IMR-90 (cell line): ENCODE results near the gene HMBS. TPM values are rescaled to one million over a fixed set of nuclear protein-coding genes. Genes with fewer than 3 reads are reported as not detected.
A peak's percentile ranks its signal among the peaks of the same experiment; 100 is the strongest.

Experiments
- ATAC-seq: fragments of 200-7000 bp; cut with Tn5 transposase; 2 replicates; pipeline ENCODE4 v1.9.1; 2020; ENCODE audit warnings: low read depth, mild to moderate bottlenecking, moderate library complexity
- BruUV-seq: library from RNA; stranded (reverse); fragments of 400-500 nt; replicated peaks from 2 replicates; lab custom pipeline; 2021; lab: Mats Ljungman, UMichigan
- CTCF ChIA-PET: fragments of 300-600 bp; formaldehyde crosslinking; extraction: SDS; loops from one replicate; lab custom pipeline; 2021; ENCODE audit warnings: antibody characterized with exemption; lab: Yijun Ruan, JAX
- POLR2A ChIA-PET: fragments of 300-600 bp; sonication (Branson Sonifier 250); formaldehyde crosslinking; loops from one replicate; lab custom pipeline; 2022; ENCODE audit warnings: antibody characterized with exemption; ENCODE audit not compliant: unreplicated experiment; lab: Charles Lee
- DNase-seq: peaks from one replicate; pipeline ENCODE4 v3.0.0; 2013
- H2AFZ ChIP-seq: replicated peaks from 2 replicates; pipeline ENCODE3; 2013; ENCODE audit warnings: low read length, mild to moderate bottlenecking; ENCODE audit not compliant: poor library complexity
- H2AK5ac ChIP-seq: 2 replicates; pipeline ENCODE4 v1.6.1; 2013; ENCODE audit warnings: low read depth, low read length, inconsistent platforms
- H2AK9ac ChIP-seq: replicated peaks from 2 replicates; pipeline ENCODE3; 2013; ENCODE audit warnings: mild to moderate bottlenecking, low read depth, low read length, moderate library complexity; ENCODE audit not compliant: poor library complexity
- H2BK120ac ChIP-seq: 2 replicates; pipeline ENCODE4 v1.6.1; 2013; ENCODE audit warnings: low read depth, low read length, inconsistent platforms
- H2BK15ac ChIP-seq: 3 replicates; pipeline ENCODE4 v1.6.1; 2013; ENCODE audit warnings: low read depth, low read length, inconsistent platforms
- H2BK20ac ChIP-seq: 2 replicates; pipeline ENCODE4 v1.6.1; 2013; ENCODE audit warnings: low read depth, mild to moderate bottlenecking, inconsistent platforms, low read length, moderate library complexity
- H2BK5ac ChIP-seq: 2 replicates; pipeline ENCODE4 v1.6.1; 2013; ENCODE audit warnings: mild to moderate bottlenecking, low read depth, low read length, inconsistent platforms; ENCODE audit not compliant: poor library complexity, severe bottlenecking
- H3K14ac ChIP-seq: replicated peaks from 2 replicates; pipeline ENCODE4 v1.6.1; 2013; ENCODE audit warnings: low read depth, low read length, inconsistent platforms
- H3K18ac ChIP-seq: 2 replicates; pipeline ENCODE4 v1.6.1; 2013; ENCODE audit warnings: low read depth, low read length, control low read depth
- H3K23ac ChIP-seq: 2 replicates; pipeline ENCODE4 v1.6.1; 2013; ENCODE audit warnings: low read depth, low read length, inconsistent platforms
- H3K27ac ChIP-seq: 2 replicates; pipeline ENCODE4 v1.5.1; 2013; ENCODE audit warnings: mild to moderate bottlenecking, control low read depth, low read length; ENCODE audit not compliant: insufficient read depth
- H3K27me3 ChIP-seq: 2 replicates; pipeline ENCODE4 v1.6.1; 2013; ENCODE audit warnings: low read length; ENCODE audit not compliant: control insufficient read depth, insufficient read depth
- H3K36me3 ChIP-seq: 2 replicates; pipeline ENCODE4 v1.6.1; 2013; ENCODE audit warnings: low read length, mixed read lengths; ENCODE audit not compliant: control insufficient read depth, insufficient read depth
- H3K4ac ChIP-seq: 2 replicates; pipeline ENCODE4 v1.6.1; 2013; ENCODE audit warnings: low read depth, low read length, inconsistent platforms
- H3K4me1 ChIP-seq: 2 replicates; pipeline ENCODE4 v1.6.1; 2013; ENCODE audit warnings: low read length, mixed read lengths; ENCODE audit not compliant: control insufficient read depth, insufficient read depth
- H3K4me2 ChIP-seq: 2 replicates; pipeline ENCODE4 v1.6.1; 2013; ENCODE audit warnings: low read depth, mild to moderate bottlenecking, control low read depth, low read length, moderate library complexity
- H3K4me3 ChIP-seq: 2 replicates; pipeline ENCODE4 v1.5.1; 2013; ENCODE audit warnings: low read depth, mild to moderate bottlenecking, control low read depth, low read length, moderate library complexity; ENCODE audit not compliant: insufficient read depth
- H3K56ac ChIP-seq: 2 replicates; pipeline ENCODE4 v1.6.1; 2013; ENCODE audit warnings: low read length, inconsistent platforms; ENCODE audit not compliant: insufficient read depth; ENCODE audit errors: extremely low read depth
- H3K79me1 ChIP-seq, 2 experiments: 2 replicates each; pipeline ENCODE4 v1.6.1; 2013; ENCODE audit warnings: low read length in 2 of 2, inconsistent platforms in 1 of 2, low read depth in 1 of 2
- H3K9ac ChIP-seq: 2 replicates; pipeline ENCODE4 v1.6.1; 2013; ENCODE audit warnings: low read depth, low read length, control low read depth
- H3K9me1 ChIP-seq: 2 replicates; pipeline ENCODE4 v1.6.1; 2013; ENCODE audit warnings: low read length, inconsistent platforms; ENCODE audit not compliant: insufficient read depth
- H3K9me3 ChIP-seq: 2 replicates; pipeline ENCODE4 v1.6.1; 2013; ENCODE audit warnings: low read length; ENCODE audit not compliant: control insufficient read depth, insufficient read depth
- H4K20me1 ChIP-seq: 2 replicates; pipeline ENCODE4 v1.6.1; 2013; ENCODE audit warnings: low read length, inconsistent platforms; ENCODE audit not compliant: insufficient read depth
- H4K5ac ChIP-seq: 2 replicates; pipeline ENCODE4 v1.6.1; 2013; ENCODE audit warnings: mild to moderate bottlenecking, low read depth, low read length, control low read depth
- H4K8ac ChIP-seq, 2 experiments: 2 replicates each; pipeline ENCODE4 v1.6.1; 2013; ENCODE audit warnings: low read depth in 2 of 2, low read length in 2 of 2, control low read depth in 1 of 2, inconsistent platforms in 1 of 2
- H4K91ac ChIP-seq: 2 replicates; pipeline ENCODE4 v1.6.1; 2013; ENCODE audit warnings: low read depth, low read length, inconsistent platforms; ENCODE audit not compliant: insufficient read depth
- BHLHE40 ChIP-seq: fragments of 150-350 bp; IDR thresholded peaks from 2 replicates; pipeline ENCODE4 v1.6.1; 2016; ENCODE audit warnings: mild to moderate bottlenecking, low read depth, low read length
- CEBPB ChIP-seq: IDR thresholded peaks from 2 replicates; pipeline ENCODE4 v1.6.1; 2012; ENCODE audit warnings: low read depth, low read length, improper control_type of control experiment
- CHD1 ChIP-seq: IDR thresholded peaks from 2 replicates; pipeline ENCODE4 v1.6.1; 2012; ENCODE audit warnings: low read depth, low read length, improper control_type of control experiment
- MAFK ChIP-seq: IDR thresholded peaks from 2 replicates; pipeline ENCODE4 v1.6.1; 2012; ENCODE audit warnings: low read depth, low read length, improper control_type of control experiment
- MAZ ChIP-seq: IDR thresholded peaks from 2 replicates; pipeline ENCODE4 v1.6.1; 2012; ENCODE audit warnings: low read depth, mild to moderate bottlenecking, low read length, improper control_type of control experiment, moderate library complexity, borderline replicate concordance
- MXI1 ChIP-seq: IDR thresholded peaks from 2 replicates; pipeline ENCODE4 v1.6.1; 2012; ENCODE audit warnings: low read depth, mild to moderate bottlenecking, low read length, moderate library complexity, borderline replicate concordance
- NFE2L2 ChIP-seq: fragments of 150-350 bp; IDR thresholded peaks from 2 replicates; pipeline ENCODE4 v1.6.1; 2016; ENCODE audit warnings: low read depth, mild to moderate bottlenecking, low read length
- RAD21 ChIP-seq: IDR thresholded peaks from 2 replicates; pipeline ENCODE4 v1.6.1; 2012; ENCODE audit warnings: low read length, improper control_type of control experiment
- RFX5 ChIP-seq: IDR thresholded peaks from 2 replicates; pipeline ENCODE4 v1.8.0; 2012; ENCODE audit warnings: low read depth, mild to moderate bottlenecking, low read length, moderate library complexity
- SMC3 ChIP-seq: fragments of 150-350 bp; IDR thresholded peaks from 2 replicates; pipeline ENCODE4 v1.6.1; 2016; ENCODE audit warnings: low read depth, mild to moderate bottlenecking, antibody characterized with exemption, low read length, moderate library complexity
- WGBS, 2 experiments: methylation state at CpG; one replicate each; pipeline versions ENCODE4 v1.1.5 to v1.1.7; 2013; ENCODE audit warnings: missing lambda C conversion rate in 2 of 2; ENCODE audit not compliant: insufficient read length in 1 of 2; ENCODE audit errors: extremely low coverage in 2 of 2; 5-methylcytosine and 5-hydroxymethylcytosine counted together
- dilution Hi-C: fragments of 300-500 bp; cut with HindIII; formaldehyde crosslinking; loops from one replicate; pipeline ENCODE4 v1.14.3; 2018; ENCODE audit warnings: low sequenced_read_pairs; ENCODE audit not compliant: unreplicated experiment
- in situ Hi-C: fragments of 300-500 bp; cut with MboI; formaldehyde crosslinking; loops from 3 replicates; pipeline ENCODE4 v1.14.3; 2019; ENCODE audit warnings: low sequenced_read_pairs, inconsistent platforms, mixed read lengths
- intact Hi-C: fragments of 100-400 bp; cut with micrococcal nuclease; formaldehyde crosslinking; loops from 2 replicates; pipeline ENCODE4 v1.10.0; 2022
- polyA plus RNA-seq, 3 experiments: library from polyadenylated mRNA; depleted of rRNA; stranded (reverse); fragments of >200 nt; gene quantifications; 2 replicates each; pipeline ENCODE4 v1.2.3, GENCODE V29; 2012; ENCODE audit warnings: low replicate concordance in 1 of 3
- total RNA-seq: library from RNA; depleted of rRNA; stranded (reverse); fragments of >200 nt; gene quantifications from 2 replicates; pipeline ENCODE4 v1.2.3, GENCODE V29; 2012
- TF ChIP-seq, protein P1 (sequence below): fragments of 150-350 bp; IDR thresholded peaks from 2 replicates; pipeline ENCODE4 v1.6.1; 2016; ENCODE audit warnings: low read depth, mild to moderate bottlenecking, low read length, moderate library complexity, borderline replicate concordance
- TF ChIP-seq, protein P2 (sequence below): fragments of 150-350 bp; IDR thresholded peaks from 2 replicates; pipeline ENCODE4 v1.6.1; 2017; ENCODE audit warnings: mild to moderate bottlenecking, antibody characterized with exemption, low read length, low read depth

The HMBS gene
- total and polyA plus RNA-seq, 2 of the 4 experiments (the other 2 are of a cell fraction), result 17.9 to 59.5 TPM

DNA sequence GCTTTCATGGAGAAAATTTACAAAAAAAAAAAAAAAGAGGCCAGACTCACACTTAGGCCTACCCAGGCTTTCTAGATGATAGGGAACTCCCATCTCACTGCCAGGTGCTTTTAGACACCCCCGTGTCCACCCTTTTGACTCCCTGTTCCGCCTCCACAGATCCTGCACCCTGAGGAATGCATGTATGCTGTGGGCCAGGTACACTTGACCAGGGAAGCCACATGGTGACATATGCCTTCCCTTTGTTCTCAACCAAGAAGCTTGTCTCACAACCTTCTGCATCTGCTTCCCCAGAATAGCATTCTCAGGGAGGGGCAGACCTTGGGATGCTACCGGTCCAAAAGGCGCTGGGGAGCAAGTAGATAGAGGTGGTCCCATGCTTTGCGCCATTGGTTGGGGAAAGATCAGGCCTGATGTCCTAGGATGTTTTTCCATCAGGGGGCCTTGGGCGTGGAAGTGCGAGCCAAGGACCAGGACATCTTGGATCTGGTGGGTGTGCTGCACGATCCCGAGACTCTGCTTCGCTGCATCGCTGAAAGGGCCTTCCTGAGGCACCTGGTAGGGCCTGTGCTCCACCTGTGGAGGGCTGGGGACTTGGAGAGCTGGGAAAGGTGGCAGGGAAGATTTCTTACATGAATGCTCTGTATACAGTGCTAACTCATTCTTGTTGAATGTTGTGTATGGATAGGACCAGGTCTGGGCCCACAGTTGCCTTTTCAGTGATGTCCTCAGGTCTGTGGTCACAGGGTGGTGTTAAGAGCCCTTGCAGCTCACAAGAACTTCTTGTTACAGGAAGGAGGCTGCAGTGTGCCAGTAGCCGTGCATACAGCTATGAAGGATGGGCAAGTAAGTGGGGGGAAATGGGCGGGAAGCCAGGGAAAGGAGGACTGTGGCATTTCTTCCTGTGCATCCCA is 7.5 kb downstream of the HMBS start:
- H4K20me1 ChIP-seq, result peaks cover 25% of the 10 kb centered on the region
- no TSS peak for BruUV-seq
- H2AK9ac ChIP-seq, result peak overlapping the region; percentile 83

More for the DNA sequence above, 7.5 kb downstream of the HMBS start:
- Histone ChIP-seq H2AK5ac (peak overlapping the region; percentile 17; the same call in 1 of the 2 replicates), H2AFZ (no peak overlapping the region), H3K36me3 (peaks cover 24% of the 10 kb centered on the region), H3K9me3 (no peaks in the 10 kb centered on the region), H2BK120ac (no peak overlapping the region), H2BK15ac (no peak overlapping the region), H3K9me1 (peaks cover 17% of the 10 kb centered on the region; the same call in 1 of the 2 replicates), H3K4me2 (peak overlapping the region; percentile 94), H3K56ac (no peak overlapping the region; the same call in 1 of the 2 replicates), H3K27ac (peak overlapping the region; percentile 43; the same call in 1 of the 2 replicates), H4K91ac (no peak overlapping the region), H2BK20ac (no peak overlapping the region), H4K5ac (no peak overlapping the region), H3K14ac (no peak overlapping the region), H3K23ac (peak overlapping the region; percentile 70), H3K4ac (no peak overlapping the region; the same call in 1 of the 2 replicates), H3K4me3 (no peak overlapping the region), H2BK5ac (no peak overlapping the region), H3K79me1 (peaks cover 15 to 50% of the 10 kb centered on the region in 2 experiments; a peak in 3 of 4 replicates), H3K18ac (no peak overlapping the region), H3K9ac (peak overlapping the region; percentile 89; the same call in 1 of the 2 replicates), H3K4me1 (peaks cover 14% of the 10 kb centered on the region), H4K8ac (peak overlapping the region in 1 of 2 experiments; percentile 4; a peak in 1 of 4 replicates), H3K27me3 (no peaks in the 10 kb centered on the region)
- 93% methylated on average over 3 of the region's 13 CpGs; no CpG with 5 or more reads in 1 of the 2 experiments for WGBS, 2 experiments
- dilution Hi-C loops, result no loop called here
- ChIA-PET CTCF (no interaction called here), POLR2A (interaction anchor here (0.6 kb wide), 1 partner anchor 10 kb away, joined by 7 read pairs; the partner anchor contains the start of gene DPAGT1)
- TF ChIP-seq MXI1 (no peak), CEBPB (no peak), RAD21 (no peak), MAZ (no peak), CHD1 (no peak), SMC3 (no peak), MAFK (no peak), NFE2L2 (no peak), BHLHE40 (no peak), RFX5 (no peak)
- TF ChIP-seq, protein P1, sequence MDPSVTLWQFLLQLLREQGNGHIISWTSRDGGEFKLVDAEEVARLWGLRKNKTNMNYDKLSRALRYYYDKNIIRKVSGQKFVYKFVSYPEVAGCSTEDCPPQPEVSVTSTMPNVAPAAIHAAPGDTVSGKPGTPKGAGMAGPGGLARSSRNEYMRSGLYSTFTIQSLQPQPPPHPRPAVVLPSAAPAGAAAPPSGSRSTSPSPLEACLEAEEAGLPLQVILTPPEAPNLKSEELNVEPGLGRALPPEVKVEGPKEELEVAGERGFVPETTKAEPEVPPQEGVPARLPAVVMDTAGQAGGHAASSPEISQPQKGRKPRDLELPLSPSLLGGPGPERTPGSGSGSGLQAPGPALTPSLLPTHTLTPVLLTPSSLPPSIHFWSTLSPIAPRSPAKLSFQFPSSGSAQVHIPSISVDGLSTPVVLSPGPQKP, result no peak
- TF ChIP-seq, protein P2, sequence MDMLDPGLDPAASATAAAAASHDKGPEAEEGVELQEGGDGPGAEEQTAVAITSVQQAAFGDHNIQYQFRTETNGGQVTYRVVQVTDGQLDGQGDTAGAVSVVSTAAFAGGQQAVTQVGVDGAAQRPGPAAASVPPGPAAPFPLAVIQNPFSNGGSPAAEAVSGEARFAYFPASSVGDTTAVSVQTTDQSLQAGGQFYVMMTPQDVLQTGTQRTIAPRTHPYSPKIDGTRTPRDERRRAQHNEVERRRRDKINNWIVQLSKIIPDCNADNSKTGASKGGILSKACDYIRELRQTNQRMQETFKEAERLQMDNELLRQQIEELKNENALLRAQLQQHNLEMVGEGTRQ, result no peak
- DNase-seq (no peak), ATAC-seq (no peak)
- intact Hi-C loops, result loop anchor here (2.0 kb wide), 1 partner anchor 231 kb away; no protein-coding TSS in a partner anchor
- in situ Hi-C loops, result no loop called here
